ENCODE results near the gene COL13A1.

The COL13A1 gene

GRCh38 chr10:69801434-69802315, at the start of gene COL13A1:
Gene COL13A1 (plus strand): TSS chr10:69801906. CDS start chr10:69802424, 518 bp downstream.
- no peak for DNase-seq (ENCODE audit: low spot score)

GRCh38 chr10:69752479-69752878, 49.2 kb upstream of the COL13A1 start:
- no peak for DNase-seq (ENCODE audit: low spot score)

GRCh38 chr10:69756279-69756678, 45.4 kb upstream of the COL13A1 start:
- DNase-seq (ENCODE audit: low spot score): no peak

GRCh38 chr10:69757206-69757552, 44.5 kb upstream of the COL13A1 start:
- DNase-seq (ENCODE audit: low spot score): no peak

GRCh38 chr10:69757553-69758309, 44.0 kb upstream of the COL13A1 start:
- DNase-seq (ENCODE audit: low spot score): no peak

- DNase-seq (ENCODE audit: low spot score): no peak
Observed at GRCh38 chr10:69758310-69758728, 43.4 kb upstream of the COL13A1 start.

- DNase-seq (ENCODE audit: low spot score): no peak
Observed at GRCh38 chr10:69759641-69760040, 42.1 kb upstream of the COL13A1 start.

- DNase-seq (ENCODE audit: low spot score): no peak
Observed at GRCh38 chr10:69760072-69760471, 41.6 kb upstream of the COL13A1 start.

- no peak for DNase-seq (ENCODE audit: low spot score)
Observed at GRCh38 chr10:69761320-69761719, 40.4 kb upstream of the COL13A1 start.

- no peak for DNase-seq (ENCODE audit: low spot score)
Observed at GRCh38 chr10:69766161-69766910, 35.4 kb upstream of the COL13A1 start.

- DNase-seq (ENCODE audit: low spot score): no peak
Observed at GRCh38 chr10:69767793-69768192, 33.9 kb upstream of the COL13A1 start.

GRCh38 chr10:69768386-69768785, 33.3 kb upstream of the COL13A1 start:
- DNase-seq (ENCODE audit: low spot score): no peak

GRCh38 chr10:69769395-69769992, 32.2 kb upstream of the COL13A1 start:
- no peak for DNase-seq (ENCODE audit: low spot score)

GRCh38 chr10:69772933-69773704, 28.6 kb upstream of the COL13A1 start:
- DNase-seq (ENCODE audit: low spot score): no peak

- DNase-seq (ENCODE audit: low spot score): no peak
Observed at GRCh38 chr10:69774596-69774995, 27.1 kb upstream of the COL13A1 start.

GRCh38 chr10:69780077-69780476, 21.6 kb upstream of the COL13A1 start:
- DNase-seq (ENCODE audit: low spot score): no peak

- no peak for DNase-seq (ENCODE audit: low spot score)
Observed at GRCh38 chr10:69781576-69781975, 20.1 kb upstream of the COL13A1 start.

GRCh38 chr10:69783515-69783914, 18.2 kb upstream of the COL13A1 start:
- DNase-seq (ENCODE audit: low spot score): no peak

- no peak for DNase-seq (ENCODE audit: low spot score)
Observed at GRCh38 chr10:69786791-69787190, 14.9 kb upstream of the COL13A1 start.

GRCh38 chr10:69787681-69788080, 14.0 kb upstream of the COL13A1 start:
- no peak for DNase-seq (ENCODE audit: low spot score)

GRCh38 chr10:69789164-69789576, 12.5 kb upstream of the COL13A1 start:
- no peak for DNase-seq (ENCODE audit: low spot score)

Data from hematopoietic multipotent progenitor cell treated with erythropoietin and hydrocortisone succinate and interleukin-3 and kit ligand, for 17 days (in vitro differentiated cells).